Raji (cell line): Measurements from ENCODE around the gene TSC2.

ENCODE experiments used
- POLR2A ChIP-seq: IDR thresholded peaks from 2 replicates; pipeline ENCODE4 v1.6.1; 2011; ENCODE audit warnings: low read depth, low read length, control low read depth; ENCODE audit not compliant: insufficient read depth

Gene TSC2

GRCh38 chr16:2062801-2063200 is 15.0 kb downstream of the TSC2 start:
- TF ChIP-seq POLR2A: no peak

- no peak for TF ChIP-seq POLR2A
Measured at GRCh38 chr16:2063861-2064260, 16.1 kb downstream of the TSC2 start.

- TF ChIP-seq POLR2A: no peak
Measured at GRCh38 chr16:2064368-2064945, 16.7 kb downstream of the TSC2 start.

GRCh38 chr16:2066139-2066538 is 18.4 kb downstream of the TSC2 start:
- TF ChIP-seq POLR2A: no peak

GRCh38 chr16:2070576-2071453 is 23.0 kb downstream of the TSC2 start:
- TF ChIP-seq POLR2A: no peak

GRCh38 chr16:2071454-2072202 is 23.8 kb downstream of the TSC2 start:
- no peak for TF ChIP-seq POLR2A

- no peak for TF ChIP-seq POLR2A
Measured at GRCh38 chr16:2072926-2073325, 25.1 kb downstream of the TSC2 start.

- no peak for TF ChIP-seq POLR2A
Measured at GRCh38 chr16:2074071-2074470, 26.3 kb downstream of the TSC2 start.

- no peak for TF ChIP-seq POLR2A
Measured at GRCh38 chr16:2075631-2076030, 27.8 kb downstream of the TSC2 start.

- TF ChIP-seq POLR2A: no peak
Measured at GRCh38 chr16:2076072-2076865, 28.5 kb downstream of the TSC2 start.

GRCh38 chr16:2077016-2077415 is 29.2 kb downstream of the TSC2 start:
- no peak for TF ChIP-seq POLR2A

GRCh38 chr16:2077696-2078095 is 29.9 kb downstream of the TSC2 start:
- no peak for TF ChIP-seq POLR2A

GRCh38 chr16:2078096-2078495 is 30.3 kb downstream of the TSC2 start:
- no peak for TF ChIP-seq POLR2A

- TF ChIP-seq POLR2A: no peak
Measured at GRCh38 chr16:2078691-2079090, 30.9 kb downstream of the TSC2 start.

GRCh38 chr16:2079311-2079800 is 31.6 kb downstream of the TSC2 start:
- TF ChIP-seq POLR2A: no peak
